ENCODE measurements around the gene AOPEP.

Gene AOPEP

DNA sequence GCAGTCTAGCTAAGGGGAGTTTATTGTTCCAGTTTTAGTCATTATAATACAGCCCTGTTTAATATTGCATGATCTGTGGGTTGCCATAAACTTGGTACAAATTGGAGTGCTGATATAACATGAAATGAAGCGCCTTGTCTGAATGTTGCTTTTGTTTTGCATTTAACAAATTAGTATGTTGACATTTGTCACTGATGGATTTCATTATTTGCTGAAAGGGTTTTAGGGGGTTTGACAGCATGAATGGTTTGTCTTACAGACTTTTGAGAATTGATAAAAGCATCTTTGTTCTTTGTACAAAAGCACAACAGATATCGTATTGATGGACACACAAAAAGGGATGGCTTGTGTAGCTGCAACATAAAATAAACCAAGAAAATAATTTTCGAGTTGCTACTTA lies 178.3 kb downstream of the AOPEP start:
- Histone ChIP-seq H3F3A (ENCODE audit: insufficient read depth) (no peaks in the 10 kb centered on the region), H3K9ac (ENCODE audit: low read length) (no peak overlapping the region), H4K20me1 (ENCODE audit: low read depth, low read length) (no peaks in the 10 kb centered on the region), H3K4me3 (ENCODE audit: insufficient read depth, low read length, poor library complexity, severe bottlenecking) (no peak overlapping the region), H3K27ac (ENCODE audit: low read depth, low read length) (no peak overlapping the region), H3K27me3 (ENCODE audit: low read length) (no peaks in the 10 kb centered on the region), H3K9me3 (ENCODE audit: insufficient read depth, low read length) (no peaks in the 10 kb centered on the region), H3K36me3 (ENCODE audit: low read length) (no peaks in the 10 kb centered on the region), H3K9me2 (replicated peaks; ENCODE audit: insufficient read depth, low read length) (no peaks in the 10 kb centered on the region), H3K4me2 (ENCODE audit: low read depth, low read length, poor library complexity, severe bottlenecking) (no peak overlapping the region), H2AFZ (ENCODE audit: low read depth, low read length, severe bottlenecking) (no peak overlapping the region), H3K79me2 (ENCODE audit: insufficient read depth, low read length) (no peaks in the 10 kb centered on the region)
- TF ChIP-seq, protein P1, sequence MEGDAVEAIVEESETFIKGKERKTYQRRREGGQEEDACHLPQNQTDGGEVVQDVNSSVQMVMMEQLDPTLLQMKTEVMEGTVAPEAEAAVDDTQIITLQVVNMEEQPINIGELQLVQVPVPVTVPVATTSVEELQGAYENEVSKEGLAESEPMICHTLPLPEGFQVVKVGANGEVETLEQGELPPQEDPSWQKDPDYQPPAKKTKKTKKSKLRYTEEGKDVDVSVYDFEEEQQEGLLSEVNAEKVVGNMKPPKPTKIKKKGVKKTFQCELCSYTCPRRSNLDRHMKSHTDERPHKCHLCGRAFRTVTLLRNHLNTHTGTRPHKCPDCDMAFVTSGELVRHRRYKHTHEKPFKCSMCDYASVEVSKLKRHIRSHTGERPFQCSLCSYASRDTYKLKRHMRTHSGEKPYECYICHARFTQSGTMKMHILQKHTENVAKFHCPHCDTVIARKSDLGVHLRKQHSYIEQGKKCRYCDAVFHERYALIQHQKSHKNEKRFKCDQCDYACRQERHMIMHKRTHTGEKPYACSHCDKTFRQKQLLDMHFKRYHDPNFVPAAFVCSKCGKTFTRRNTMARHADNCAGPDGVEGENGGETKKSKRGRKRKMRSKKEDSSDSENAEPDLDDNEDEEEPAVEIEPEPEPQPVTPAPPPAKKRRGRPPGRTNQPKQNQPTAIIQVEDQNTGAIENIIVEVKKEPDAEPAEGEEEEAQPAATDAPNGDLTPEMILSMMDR (IDR thresholded peaks at IDR 0.05; ENCODE audit: insufficient read depth, low read length, poor library complexity, severe bottlenecking) = no peak
- TF ChIP-seq EZH2phosphoT487 (conservative IDR thresholded peaks at IDR 0.05; ENCODE audit: low read length) = no peak

DNA sequence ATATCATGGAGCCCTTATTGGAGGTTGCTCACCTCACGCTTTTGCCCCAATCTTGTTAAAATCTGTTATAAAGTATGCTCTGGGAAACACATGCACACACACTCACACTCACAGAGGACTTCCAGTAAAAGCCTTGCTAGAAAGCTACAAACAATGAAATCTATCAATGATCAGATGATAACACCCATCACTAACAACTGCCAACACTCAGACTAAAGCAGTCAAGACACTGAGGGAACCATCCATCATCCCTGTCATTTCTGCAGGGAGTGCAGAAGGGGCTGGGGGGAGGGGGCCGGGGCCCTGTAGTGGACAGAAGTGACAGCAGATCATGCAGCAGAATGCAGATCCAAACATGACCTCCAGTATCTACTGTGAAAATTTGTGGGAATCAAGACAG lies 179.1 kb downstream of the AOPEP start:
- no peak overlapping the region for H3K4me3 ChIP-seq (ENCODE audit: insufficient read depth, low read length, poor library complexity, severe bottlenecking)
- H3K9me3 ChIP-seq (ENCODE audit: insufficient read depth, low read length) = no peaks in the 10 kb centered on the region
- no peaks in the 10 kb centered on the region for H3K36me3 ChIP-seq (ENCODE audit: low read length)
- H3K27me3 ChIP-seq (ENCODE audit: low read length) = no peaks in the 10 kb centered on the region
- H3K79me2 ChIP-seq (ENCODE audit: insufficient read depth, low read length) = no peaks in the 10 kb centered on the region
- H3K9me2 ChIP-seq (replicated peaks; ENCODE audit: insufficient read depth, low read length) = no peaks in the 10 kb centered on the region
- H3K9ac ChIP-seq (ENCODE audit: low read length) = no peak overlapping the region
- TF ChIP-seq, protein P1 (IDR thresholded peaks at IDR 0.05; ENCODE audit: insufficient read depth, low read length, poor library complexity, severe bottlenecking) = no peak
- TF ChIP-seq EZH2phosphoT487 (conservative IDR thresholded peaks at IDR 0.05; ENCODE audit: low read length) = no peak
- H3K4me2 ChIP-seq (ENCODE audit: low read depth, low read length, poor library complexity, severe bottlenecking) = no peak overlapping the region
- H2AFZ ChIP-seq (ENCODE audit: low read depth, low read length, severe bottlenecking) = no peak overlapping the region
- H3K27ac ChIP-seq (ENCODE audit: low read depth, low read length) = no peak overlapping the region
- H4K20me1 ChIP-seq (ENCODE audit: low read depth, low read length) = no peaks in the 10 kb centered on the region
- no peaks in the 10 kb centered on the region for H3F3A ChIP-seq (ENCODE audit: insufficient read depth)

DNA sequence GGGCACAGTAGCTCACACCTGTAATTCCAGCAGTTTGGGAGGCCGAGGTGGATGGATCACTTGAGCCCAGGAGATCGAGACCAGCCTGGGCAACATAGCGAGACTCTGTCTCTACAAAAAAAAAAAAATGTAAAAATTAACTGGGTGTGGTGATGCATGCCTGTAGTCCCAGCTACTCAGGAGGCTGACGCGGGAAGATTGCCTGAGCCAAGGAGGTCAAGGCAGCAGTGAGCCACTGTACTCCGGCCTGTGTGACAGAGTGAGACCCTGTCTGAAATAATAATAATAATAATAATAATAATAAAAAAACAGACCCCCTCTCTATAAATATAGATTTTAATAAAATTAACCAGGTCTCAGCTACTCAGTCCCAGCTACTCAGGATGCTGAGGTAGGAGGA lies 179.7 kb downstream of the AOPEP start:
- H3K27ac ChIP-seq (ENCODE audit: low read depth, low read length) = no peak overlapping the region
- no peak overlapping the region for H2AFZ ChIP-seq (ENCODE audit: low read depth, low read length, severe bottlenecking)
- H3K36me3 ChIP-seq (ENCODE audit: low read length) = no peaks in the 10 kb centered on the region
- TF ChIP-seq, protein P1 (IDR thresholded peaks at IDR 0.05; ENCODE audit: insufficient read depth, low read length, poor library complexity, severe bottlenecking) = no peak
- TF ChIP-seq EZH2phosphoT487 (conservative IDR thresholded peaks at IDR 0.05; ENCODE audit: low read length) = no peak
- H3K79me2 ChIP-seq (ENCODE audit: insufficient read depth, low read length) = no peaks in the 10 kb centered on the region
- H3K9ac ChIP-seq (ENCODE audit: low read length) = no peak overlapping the region
- no peaks in the 10 kb centered on the region for H3K9me2 ChIP-seq (replicated peaks; ENCODE audit: insufficient read depth, low read length)
- no peaks in the 10 kb centered on the region for H3F3A ChIP-seq (ENCODE audit: insufficient read depth)
- no peaks in the 10 kb centered on the region for H4K20me1 ChIP-seq (ENCODE audit: low read depth, low read length)
- no peak overlapping the region for H3K4me2 ChIP-seq (ENCODE audit: low read depth, low read length, poor library complexity, severe bottlenecking)
- no peaks in the 10 kb centered on the region for H3K9me3 ChIP-seq (ENCODE audit: insufficient read depth, low read length)
- H3K27me3 ChIP-seq (ENCODE audit: low read length) = no peaks in the 10 kb centered on the region
- no peak overlapping the region for H3K4me3 ChIP-seq (ENCODE audit: insufficient read depth, low read length, poor library complexity, severe bottlenecking)

All from SU-DHL-6 (cell line).